AG04450 (cell line): ENCODE results near the gene PRPH. TPM values are rescaled to one million over a fixed set of nuclear protein-coding genes. Genes with fewer than 3 reads are reported as not detected.
"Not testable (repeated sequence)": the region's sequence is repeated elsewhere in the genome, so short reads cannot be mapped to it uniquely, and the experiment has no call there.

Experiments
- CTCF ChIA-PET: fragments of 300-600, 350-600 bp; formaldehyde crosslinking; extraction: SDS; loops from one replicate; lab custom pipeline; 2022; ENCODE audit warnings: antibody characterized with exemption, inconsistent platforms; lab: Charles Lee
- POLR2A ChIA-PET: fragments of 350-600 bp; formaldehyde crosslinking; extraction: SDS; loops from one replicate; lab custom pipeline; 2021; ENCODE audit warnings: antibody characterized with exemption, inconsistent platforms; lab: Yijun Ruan, JAX
- DNase-seq: peaks from one replicate; pipeline ENCODE4 v3.0.0-alpha.2; 2011; ENCODE audit warnings: low read depth, low spot score
- H3K27ac ChIP-seq: one replicate; pipeline ENCODE4 v1.5.1; 2012; ENCODE audit warnings: low read depth, low read length, control low read depth
- H3K27me3 ChIP-seq: one replicate; pipeline ENCODE4 v1.6.0; 2012; ENCODE audit warnings: low read length; ENCODE audit not compliant: control insufficient read depth, insufficient read depth
- H3K4me3 ChIP-seq: 2 replicates; pipeline ENCODE4 v1.5.1; 2011; ENCODE audit warnings: mild to moderate bottlenecking, low read depth, low read length, control low read depth
- H3K9me3 ChIP-seq: 2 replicates; pipeline ENCODE4 v1.5.1; 2012; ENCODE audit warnings: low read length; ENCODE audit not compliant: control insufficient read depth, insufficient read depth
- polyA plus RNA-seq: library from polyadenylated mRNA; depleted of rRNA; stranded (reverse); fragments of >200 nt; gene quantifications from 2 replicates; pipeline ENCODE4 v1.2.3, GENCODE V29; 2011
- TF ChIP-seq, protein P1 (sequence below): IDR thresholded peaks from 2 replicates; pipeline ENCODE4 v1.5.1; 2011; ENCODE audit warnings: low read depth, low read length, control low read depth, inconsistent platforms

The PRPH gene
- polyA plus RNA-seq, 1 experiment: not detected

DNA sequence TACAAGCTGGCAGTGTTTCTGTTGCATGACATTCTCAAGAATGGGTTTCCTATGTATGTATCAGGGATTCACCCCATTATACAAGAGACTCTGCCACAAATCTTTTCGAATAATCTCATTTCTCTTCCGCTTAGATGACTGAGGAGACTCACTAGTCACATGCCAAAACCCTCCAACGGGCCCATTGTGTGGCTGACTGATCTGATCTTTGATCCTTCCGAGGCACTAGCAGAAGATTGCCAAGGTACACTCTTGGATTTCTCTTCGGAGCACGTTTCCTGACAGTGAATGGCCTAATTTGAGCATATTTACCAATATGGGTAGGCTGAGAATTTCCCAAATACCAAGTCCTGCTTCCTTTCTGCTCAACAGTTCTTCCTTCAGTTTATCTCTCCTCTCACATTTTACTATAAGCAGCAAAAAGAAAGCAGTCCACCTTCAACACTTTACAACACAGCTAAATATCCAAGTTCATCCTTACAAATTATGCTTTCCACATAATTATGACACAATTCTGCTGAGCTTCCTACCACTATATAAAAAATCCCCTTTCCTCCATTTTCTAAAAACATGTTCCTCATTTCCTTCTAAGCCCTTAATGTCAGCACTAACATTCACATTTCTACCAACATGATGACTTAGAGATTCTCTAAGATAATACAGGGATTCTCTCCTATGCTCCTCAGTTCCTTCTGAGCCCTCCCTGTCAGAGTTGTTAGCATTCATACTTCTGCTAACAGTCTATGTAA is 11.0 kb downstream of the PRPH start:
- TF ChIP-seq, protein P1, sequence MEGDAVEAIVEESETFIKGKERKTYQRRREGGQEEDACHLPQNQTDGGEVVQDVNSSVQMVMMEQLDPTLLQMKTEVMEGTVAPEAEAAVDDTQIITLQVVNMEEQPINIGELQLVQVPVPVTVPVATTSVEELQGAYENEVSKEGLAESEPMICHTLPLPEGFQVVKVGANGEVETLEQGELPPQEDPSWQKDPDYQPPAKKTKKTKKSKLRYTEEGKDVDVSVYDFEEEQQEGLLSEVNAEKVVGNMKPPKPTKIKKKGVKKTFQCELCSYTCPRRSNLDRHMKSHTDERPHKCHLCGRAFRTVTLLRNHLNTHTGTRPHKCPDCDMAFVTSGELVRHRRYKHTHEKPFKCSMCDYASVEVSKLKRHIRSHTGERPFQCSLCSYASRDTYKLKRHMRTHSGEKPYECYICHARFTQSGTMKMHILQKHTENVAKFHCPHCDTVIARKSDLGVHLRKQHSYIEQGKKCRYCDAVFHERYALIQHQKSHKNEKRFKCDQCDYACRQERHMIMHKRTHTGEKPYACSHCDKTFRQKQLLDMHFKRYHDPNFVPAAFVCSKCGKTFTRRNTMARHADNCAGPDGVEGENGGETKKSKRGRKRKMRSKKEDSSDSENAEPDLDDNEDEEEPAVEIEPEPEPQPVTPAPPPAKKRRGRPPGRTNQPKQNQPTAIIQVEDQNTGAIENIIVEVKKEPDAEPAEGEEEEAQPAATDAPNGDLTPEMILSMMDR: no peak
- POLR2A ChIA-PET: no interaction called here
- CTCF ChIA-PET: interaction anchor here (0.8 kb wide), 1 partner anchor 42 kb away, joined by 3 read pairs; no protein-coding TSS in a partner anchor
- DNase-seq: no peak
- H3K9me3 ChIP-seq: no peaks in the 10 kb centered on the region
- peaks cover 27% of the 10 kb centered on the region for H3K27me3 ChIP-seq
- H3K4me3 ChIP-seq: no peak overlapping the region
- H3K27ac ChIP-seq: no peak overlapping the region

DNA sequence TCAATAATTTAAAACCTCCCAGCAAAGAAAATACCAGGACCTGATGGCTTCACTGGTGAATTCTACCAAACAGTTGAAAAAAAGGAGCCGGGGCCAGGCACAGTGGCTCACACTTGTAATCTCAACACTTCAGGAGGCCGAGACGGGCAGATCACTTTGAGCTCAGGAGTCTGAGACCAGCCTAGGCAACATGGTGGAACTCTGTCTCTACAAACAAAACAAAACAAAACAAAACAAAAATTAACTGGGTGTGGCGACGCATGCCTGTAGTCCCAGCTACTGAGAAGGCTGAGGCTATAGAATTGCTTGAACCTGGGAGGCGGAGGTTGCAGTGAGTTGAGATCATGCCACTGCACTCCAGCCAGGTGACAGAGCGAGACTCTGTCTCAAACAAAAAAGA is 14.4 kb downstream of the PRPH start:
- H3K4me3 ChIP-seq: no peak overlapping the region
- ChIA-PET POLR2A (no interaction called here), CTCF (interaction anchor here (0.6 kb wide), 1 partner anchor 25 kb away, joined by 3 read pairs; no protein-coding TSS in a partner anchor)
- no peak for DNase-seq
- H3K27me3 ChIP-seq: peaks cover 21% of the 10 kb centered on the region
- no peak overlapping the region for H3K27ac ChIP-seq
- H3K9me3 ChIP-seq: no peaks in the 10 kb centered on the region
- TF ChIP-seq, protein P1: no peak

DNA sequence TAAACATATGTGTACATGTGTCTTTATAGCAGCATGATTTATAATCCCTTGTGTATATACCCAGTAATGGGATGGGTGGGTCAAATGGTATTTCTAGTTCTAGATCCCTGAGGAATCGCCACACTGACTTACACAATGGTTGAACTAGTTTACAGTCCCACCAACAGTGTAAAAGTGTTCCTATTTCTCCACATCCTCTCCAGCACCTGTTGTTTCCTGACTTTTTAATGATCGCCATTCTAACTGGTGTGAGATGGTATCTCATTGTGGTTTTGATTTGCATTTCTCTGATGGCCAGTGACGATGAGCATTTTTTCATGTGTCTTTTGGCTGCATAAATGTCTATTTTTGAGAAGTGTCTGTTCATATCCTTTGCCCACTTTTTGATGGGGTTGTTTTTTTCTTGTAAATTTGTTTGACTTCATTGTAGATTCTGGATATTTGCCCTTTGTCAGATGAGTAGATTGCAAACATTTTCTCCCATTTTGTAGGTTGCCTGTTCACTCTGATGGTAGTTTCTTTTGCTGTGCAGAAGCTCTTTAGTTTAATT is 15.6 kb downstream of the PRPH start:
- DNase-seq, POLR2A ChIA-PET, H3K9me3 ChIP-seq, H3K27ac ChIP-seq, H3K4me3 ChIP-seq, CTCF ChIA-PET: not testable (repeated sequence)
- peaks cover 18% of the 10 kb centered on the region for H3K27me3 ChIP-seq

DNA sequence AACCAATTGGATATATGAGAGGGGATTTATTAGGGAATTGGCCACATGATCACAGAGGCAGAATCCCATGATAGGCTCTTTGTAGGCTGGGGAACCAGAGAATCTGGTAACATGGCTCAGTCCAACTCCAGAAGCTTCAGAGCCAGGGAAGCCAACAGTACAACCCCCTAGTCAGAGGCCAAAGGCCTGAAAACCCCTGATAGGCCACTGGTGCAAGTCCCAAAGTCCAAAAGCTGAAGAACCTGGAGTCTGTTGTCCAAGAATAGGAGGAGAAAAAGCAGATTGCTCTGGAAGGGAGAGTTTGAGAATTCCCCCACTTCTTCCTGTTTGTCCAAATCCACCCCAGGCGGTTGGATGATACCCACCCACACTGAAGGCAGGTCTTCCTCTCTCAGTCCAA is 19.9 kb downstream of the PRPH start:
- ChIA-PET POLR2A (no interaction called here), CTCF (no interaction called here)
- TF ChIP-seq, protein P1: no peak
- H3K27me3 ChIP-seq: peaks cover 4% of the 10 kb centered on the region
- no peaks in the 10 kb centered on the region for H3K9me3 ChIP-seq
- no peak for DNase-seq
- H3K4me3 ChIP-seq: no peak overlapping the region
- no peak overlapping the region for H3K27ac ChIP-seq

DNA sequence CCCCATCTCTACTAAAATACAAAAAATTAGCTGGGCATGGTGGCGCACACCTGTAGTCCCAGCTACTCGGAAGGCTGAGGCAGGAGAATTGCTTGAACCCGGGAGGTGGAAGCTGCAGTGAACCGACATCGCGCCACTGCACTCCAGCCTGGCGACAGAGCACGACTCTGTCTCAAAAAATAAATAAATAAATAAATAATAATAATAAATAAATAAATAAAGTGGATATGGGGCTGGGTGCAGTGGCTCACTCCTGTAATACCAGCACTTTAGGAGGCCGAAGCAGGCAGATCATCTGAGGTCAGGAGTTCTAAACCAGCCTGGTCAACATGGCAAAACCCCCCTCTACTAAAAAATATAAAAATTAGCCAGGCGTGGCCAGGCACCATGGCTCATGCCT is 22.2 kb downstream of the PRPH start:
- H3K4me3 ChIP-seq, DNase-seq, H3K27me3 ChIP-seq, CTCF ChIA-PET, POLR2A ChIA-PET, H3K9me3 ChIP-seq, H3K27ac ChIP-seq: not testable (repeated sequence)

DNA sequence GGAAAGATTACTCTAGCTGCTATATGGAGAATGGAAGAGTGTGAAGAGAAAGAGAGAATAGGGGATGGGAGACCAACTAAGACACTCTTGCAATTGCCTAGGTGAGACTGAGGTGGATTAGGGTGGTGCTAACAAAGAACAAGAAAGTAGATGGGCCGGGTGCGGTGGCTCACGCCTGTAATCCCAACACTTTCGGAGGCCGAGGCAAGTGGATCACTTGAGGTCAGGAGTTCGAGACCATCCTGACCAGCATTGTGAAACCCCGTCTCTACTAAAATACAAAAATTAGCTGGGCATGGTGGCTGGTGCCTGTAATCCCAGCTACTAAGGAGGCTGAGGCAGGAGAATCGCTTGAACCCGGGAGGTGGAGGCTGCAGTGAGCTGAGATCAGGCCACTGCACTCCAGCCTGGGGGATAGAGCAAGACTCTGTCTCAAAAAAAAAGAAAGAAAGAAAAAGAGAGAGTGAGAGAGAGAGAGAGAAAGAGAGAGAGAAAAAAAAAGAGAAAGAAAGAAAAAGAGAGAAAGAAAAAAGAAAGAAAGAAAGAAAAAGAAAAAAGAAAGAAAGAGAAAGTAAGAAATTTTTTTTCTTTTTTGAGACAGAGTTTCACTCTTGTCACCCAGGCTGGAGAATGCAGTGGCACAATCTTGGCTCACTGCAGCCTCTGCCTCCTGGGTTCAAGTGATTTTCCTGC is 25.6 kb downstream of the PRPH start:
- POLR2A ChIA-PET: interaction anchor here (0.6 kb wide), 1 partner anchor 43 kb away, joined by 4 read pairs; no protein-coding TSS in a partner anchor
- H3K27ac ChIP-seq, H3K9me3 ChIP-seq, H3K4me3 ChIP-seq, H3K27me3 ChIP-seq, DNase-seq, CTCF ChIA-PET: not testable (repeated sequence)
